GM18868 (cell line): ENCODE results near the gene RSPH10B2.
A peak's percentile ranks its signal among the peaks of the same experiment; 100 is the strongest.
"Not testable (repeated sequence)": the region's sequence is repeated elsewhere in the genome, so short reads cannot be mapped to it uniquely, and the experiment has no call there.

Experiments used
- ATAC-seq: cut with Tn5 transposase; IDR thresholded peaks from one replicate; pipeline ENCODE4 v1.9.1; 2021; ENCODE audit warnings: mild to moderate bottlenecking, moderate library complexity; ENCODE audit not compliant: unreplicated experiment

RSPH10B2 gene

DNA sequence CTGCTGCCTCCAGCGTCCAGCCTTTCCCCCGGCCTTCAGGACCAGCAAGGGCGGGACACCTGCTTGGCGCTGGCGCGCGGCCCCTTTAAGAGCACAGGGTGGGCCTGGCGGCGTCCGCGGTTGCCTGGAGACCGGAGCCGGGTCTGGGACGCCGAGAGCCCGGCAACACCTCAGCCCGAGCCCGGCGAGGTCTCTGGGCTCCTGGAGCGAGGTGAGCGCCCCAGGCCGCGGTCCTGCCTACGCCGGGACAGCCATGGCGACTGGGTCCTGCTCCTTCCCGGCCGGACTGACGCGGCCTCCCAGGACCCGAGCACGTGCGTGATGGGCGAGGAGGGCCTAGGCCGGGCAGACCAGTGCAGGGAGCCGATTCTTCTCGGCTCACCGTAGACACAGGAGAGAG is at the start of gene RSPH10B2:
Gene RSPH10B2 (plus strand): TSS at position 140 of the 400 bp plus-strand sequence. CDS start 3,575 bp downstream, outside the sequence.
- ATAC-seq, result not testable (repeated sequence)

DNA sequence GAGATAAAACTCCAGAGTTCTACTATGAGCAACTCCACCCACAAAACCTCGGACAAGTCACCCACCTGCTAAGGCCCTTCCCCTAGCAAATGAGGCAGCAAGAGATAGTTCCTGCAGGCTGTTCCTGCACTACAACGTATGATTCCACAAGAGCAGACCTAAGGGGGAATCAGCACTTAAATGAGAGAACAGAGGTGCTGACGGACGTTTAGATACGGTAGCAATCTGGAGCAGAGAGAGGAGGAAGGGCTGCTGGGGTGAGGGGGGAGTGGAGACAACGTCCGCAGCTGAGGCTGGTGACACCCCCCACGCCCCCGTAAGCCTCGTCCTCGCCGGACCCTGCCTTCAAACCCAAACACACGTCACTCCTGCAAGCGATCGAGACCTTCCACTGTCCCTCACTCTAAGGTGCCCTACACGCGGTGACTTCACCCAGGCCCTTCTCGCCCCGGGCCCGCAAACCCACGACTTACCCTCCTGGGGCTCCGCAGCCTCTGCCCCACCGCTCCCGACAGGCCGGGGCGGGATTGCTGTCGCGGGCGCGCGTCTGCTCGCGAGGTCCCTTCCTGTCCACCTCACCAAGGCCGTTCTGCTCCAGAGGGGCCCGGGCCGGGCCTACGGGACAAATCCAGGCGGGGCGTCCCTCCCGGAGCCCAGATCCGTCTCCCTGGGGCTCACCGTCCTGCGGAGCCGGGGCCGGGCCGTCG is 47.8 kb upstream of the RSPH10B2 start:
- ATAC-seq, result peak; percentile 21

DNA sequence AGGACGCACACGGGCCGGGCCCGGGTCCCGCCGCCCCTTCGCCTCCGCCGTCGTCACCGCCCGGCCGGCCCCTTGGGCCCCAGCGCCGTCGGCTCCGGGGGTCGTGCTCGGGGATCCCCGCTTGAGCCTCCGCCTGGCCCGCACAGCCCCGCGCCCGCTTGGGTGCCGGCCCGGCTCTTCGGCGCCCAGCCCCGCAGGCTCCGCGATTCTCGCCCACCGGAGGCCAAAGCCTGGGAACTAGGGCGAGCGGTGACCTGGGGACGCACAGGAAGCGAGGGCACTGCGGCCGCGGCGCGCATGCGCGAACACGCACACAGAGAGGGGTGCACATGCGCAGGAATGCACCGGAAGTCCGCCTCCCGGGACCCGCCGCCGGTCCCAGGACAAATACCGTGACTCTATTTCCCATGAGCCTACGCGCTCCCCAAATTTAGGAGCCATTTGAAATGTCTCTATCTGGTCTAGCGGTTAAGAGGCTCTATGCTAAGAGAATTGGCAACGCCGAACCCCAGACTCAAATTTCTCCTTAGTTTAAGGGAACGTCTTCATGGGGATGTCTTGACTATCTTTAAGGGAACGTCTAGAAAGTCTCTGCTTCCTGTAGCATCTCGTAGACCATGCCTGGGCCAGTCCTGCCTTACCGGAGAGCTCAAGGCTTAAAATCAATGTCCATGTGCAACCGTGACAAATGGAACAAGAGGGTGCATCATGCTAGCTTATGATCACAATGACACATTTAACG is 47.1 kb upstream of the RSPH10B2 start, which contains the start of gene ZNF12:
Gene ZNF12 (minus strand): TSS at position 282 of the 742 bp plus-strand sequence. CDS start 1,774 bp downstream, outside the sequence.
- peak; percentile 85 for ATAC-seq

DNA sequence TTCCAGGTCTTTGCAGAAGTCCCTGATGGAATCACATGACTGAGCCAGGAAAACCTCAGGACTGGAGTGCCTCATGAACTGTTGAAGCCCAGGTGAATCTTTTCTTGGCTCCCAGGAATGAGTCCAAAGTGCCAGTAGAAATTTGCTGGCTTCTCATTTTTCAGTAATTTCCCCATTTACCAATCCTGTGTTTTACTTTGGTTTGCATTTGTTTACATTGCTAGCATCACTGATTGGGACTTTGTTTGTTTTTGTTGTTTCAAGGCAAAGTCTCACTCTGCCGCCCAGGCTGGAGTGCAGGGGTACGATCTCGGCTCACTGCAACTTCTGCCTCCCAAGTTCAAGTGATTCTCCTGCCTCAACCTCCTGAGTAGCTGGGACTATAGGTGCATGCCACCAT is 45.6 kb upstream of the RSPH10B2 start:
- no peak for ATAC-seq

DNA sequence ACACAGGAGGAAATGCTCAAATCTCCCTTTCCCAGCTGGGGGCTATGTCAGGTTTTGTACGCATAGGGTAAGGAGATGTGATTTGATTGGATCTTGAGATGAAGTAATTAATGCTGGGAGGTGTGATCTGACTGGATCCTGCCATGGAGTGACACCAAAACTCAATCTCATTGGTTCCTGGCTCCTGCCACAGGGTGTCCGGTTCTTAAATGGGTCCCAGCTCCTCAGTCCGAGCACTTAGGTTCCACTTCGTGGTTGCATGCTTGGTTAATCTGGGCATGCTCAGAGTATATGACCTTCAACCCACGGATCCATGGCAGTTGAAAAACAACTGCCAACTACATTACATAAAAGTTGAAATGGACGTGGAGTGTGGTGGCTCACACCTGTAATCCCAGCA is 44.1 kb upstream of the RSPH10B2 start:
- no peak for ATAC-seq

DNA sequence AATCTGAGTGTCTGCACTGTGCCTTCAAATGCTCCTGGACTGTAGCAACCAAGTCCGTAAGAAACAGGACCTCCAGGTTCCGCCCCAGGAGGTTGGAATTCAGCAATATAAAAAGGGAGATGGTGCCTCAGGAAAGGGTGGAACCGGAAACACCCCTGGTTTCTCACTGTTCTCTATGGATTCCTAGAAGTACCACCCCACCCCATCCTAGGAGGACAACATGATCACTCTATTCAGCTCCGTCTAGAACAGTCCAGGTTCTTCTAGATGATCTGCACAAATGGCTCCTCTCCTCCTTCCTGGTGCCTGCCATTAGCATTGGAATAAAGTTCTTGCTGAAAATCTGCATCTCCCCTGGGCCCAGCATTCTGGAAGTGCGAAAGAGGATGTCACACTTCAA is 39.5 kb upstream of the RSPH10B2 start:
- no peak for ATAC-seq

DNA sequence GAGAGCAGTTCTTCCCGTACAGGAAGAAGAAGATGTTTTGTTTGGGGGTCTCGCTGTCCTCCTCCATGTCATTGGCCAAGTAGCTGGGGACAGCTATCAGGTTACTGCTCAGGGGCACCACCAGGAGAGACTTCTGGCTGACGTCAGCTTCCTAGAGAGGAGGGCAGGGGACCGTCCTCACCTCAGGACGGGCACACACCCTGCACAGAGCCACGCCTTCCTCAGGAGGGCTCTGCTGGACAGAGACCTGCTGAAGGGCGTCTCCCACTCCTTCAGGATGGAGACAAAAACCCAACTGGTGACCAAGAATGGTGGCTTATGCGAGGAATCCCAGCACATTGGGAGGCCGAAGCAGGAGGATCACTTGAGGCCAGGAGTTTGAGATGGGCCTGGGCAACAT is 38.0 kb upstream of the RSPH10B2 start:
- ATAC-seq, result not testable (repeated sequence)

DNA sequence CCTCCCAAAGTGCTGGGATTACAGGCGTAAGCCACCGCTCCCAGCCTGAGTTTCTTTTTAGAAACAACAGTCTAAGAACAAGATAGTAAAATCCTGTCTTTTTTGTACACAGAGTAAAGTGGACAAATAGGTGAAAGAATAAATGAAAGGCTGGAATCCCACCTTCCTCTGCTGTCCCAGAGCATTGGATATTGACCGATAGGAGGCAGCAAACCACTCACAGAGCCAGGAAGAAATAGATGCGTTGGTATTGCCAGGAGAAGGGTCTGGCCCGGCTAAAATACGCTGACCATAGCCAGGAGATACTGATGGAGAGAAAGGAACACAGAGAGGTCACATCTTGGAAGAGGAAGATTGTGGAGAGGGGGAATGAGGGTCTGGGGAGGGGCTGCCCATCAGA is 35.8 kb upstream of the RSPH10B2 start:
- ATAC-seq, result no peak

DNA sequence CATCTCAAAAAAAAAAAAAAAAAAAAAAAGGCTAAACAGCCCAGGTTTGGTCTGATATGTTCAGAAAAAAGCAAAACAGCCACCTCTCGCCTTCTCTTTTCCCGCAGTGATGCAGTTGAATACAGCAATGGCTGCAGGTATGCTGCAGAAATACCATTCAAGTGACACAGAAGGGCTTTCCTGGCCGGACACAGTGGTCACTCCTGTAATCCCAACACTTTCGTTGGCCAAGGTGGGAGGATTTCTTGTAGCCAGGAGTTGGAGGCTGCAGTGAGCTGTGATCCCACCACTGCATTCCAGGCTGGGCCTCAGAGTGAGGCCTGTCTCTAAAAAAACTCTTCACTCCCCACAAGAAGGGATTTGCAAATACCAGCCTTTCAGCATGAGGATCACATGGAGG is 29.6 kb upstream of the RSPH10B2 start:
- not testable (repeated sequence) for ATAC-seq

DNA sequence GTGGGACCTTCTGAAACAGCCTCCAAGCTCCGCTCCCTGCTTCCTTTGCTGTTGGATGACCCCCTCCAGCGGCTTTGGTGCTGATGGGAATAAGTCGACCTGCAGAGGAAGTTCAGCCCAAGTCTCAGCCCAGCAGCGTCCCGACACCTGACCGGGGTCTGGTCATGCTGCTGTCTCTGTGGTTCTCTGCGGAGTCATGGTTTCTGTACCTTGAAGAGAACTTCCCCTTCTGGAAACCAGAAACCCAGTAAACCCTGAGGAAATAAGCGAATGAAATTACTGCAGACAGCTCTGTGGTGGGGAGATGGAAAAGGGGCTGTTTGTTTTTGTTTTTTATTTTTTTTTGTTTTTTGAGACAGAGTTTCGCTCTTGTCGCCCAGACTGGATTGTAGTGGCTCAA is 28.9 kb upstream of the RSPH10B2 start:
- ATAC-seq, result peak; percentile 68

DNA sequence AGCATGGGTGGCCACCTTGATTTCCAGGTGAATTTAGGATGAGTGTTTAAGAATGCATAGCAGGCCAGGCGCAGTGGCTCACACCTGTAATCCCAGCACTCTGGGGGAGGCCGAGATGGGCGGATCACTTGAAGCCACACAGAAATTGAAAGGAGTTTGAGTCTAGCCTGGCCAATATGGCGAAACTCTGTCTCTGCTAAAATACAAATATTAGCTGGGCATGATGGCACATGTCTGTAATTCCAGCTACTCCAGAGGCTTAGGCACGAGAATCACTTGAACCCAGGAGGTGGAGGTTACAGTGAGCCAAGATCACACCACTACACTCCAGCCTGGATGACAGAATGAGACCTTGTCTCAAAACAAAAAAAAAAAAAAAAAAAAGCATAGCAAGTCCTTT is 27.6 kb upstream of the RSPH10B2 start:
- ATAC-seq, result not testable (repeated sequence)

DNA sequence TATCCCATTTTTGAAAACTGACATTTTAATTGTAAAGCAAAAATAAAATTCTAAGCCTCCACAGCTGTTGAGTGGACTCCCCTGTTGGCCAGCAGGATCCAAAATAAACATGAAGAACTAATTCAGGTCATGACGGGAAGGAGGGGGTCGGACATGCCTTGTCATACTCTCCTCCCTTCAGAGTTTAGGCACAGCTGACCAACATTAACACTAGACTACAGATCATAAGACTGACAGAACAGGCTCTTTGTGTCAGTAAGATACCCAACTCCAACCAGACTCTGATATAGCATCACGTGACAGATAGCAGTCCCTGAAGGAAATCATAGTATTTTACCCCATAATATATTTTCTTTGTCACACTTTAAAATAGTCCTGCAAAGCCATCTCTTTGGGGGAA is 26.2 kb upstream of the RSPH10B2 start:
- ATAC-seq, result no peak

DNA sequence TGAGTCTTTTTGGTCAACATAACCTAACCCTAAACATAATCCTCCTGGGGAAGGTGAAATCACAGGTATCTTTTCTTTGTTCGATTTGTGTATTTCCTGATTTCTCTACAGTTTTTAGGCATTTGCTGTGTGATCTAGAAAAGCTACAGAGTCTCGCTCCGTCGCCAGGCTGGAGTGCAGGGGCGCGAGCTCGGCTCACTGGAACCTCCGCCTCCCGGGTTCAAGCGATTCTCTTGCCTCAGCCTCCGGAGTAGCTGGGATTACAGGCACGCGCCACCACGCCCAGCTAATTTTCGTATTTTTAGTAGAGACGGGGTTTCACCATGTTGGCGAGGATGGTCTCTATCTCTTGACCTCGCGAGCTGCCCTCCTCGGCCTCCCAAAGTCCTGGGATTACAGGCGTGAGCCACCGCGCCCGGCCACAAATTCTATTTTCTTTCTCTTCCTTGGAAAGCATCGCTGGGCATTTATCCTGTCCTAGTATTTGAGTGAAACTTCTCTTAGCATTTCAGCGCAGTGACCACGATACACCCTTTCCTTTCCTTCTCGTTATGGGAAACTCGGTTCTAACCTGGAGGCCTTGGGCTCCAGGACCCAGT is 24.9 kb upstream of the RSPH10B2 start:
- ATAC-seq, result not testable (repeated sequence)

DNA sequence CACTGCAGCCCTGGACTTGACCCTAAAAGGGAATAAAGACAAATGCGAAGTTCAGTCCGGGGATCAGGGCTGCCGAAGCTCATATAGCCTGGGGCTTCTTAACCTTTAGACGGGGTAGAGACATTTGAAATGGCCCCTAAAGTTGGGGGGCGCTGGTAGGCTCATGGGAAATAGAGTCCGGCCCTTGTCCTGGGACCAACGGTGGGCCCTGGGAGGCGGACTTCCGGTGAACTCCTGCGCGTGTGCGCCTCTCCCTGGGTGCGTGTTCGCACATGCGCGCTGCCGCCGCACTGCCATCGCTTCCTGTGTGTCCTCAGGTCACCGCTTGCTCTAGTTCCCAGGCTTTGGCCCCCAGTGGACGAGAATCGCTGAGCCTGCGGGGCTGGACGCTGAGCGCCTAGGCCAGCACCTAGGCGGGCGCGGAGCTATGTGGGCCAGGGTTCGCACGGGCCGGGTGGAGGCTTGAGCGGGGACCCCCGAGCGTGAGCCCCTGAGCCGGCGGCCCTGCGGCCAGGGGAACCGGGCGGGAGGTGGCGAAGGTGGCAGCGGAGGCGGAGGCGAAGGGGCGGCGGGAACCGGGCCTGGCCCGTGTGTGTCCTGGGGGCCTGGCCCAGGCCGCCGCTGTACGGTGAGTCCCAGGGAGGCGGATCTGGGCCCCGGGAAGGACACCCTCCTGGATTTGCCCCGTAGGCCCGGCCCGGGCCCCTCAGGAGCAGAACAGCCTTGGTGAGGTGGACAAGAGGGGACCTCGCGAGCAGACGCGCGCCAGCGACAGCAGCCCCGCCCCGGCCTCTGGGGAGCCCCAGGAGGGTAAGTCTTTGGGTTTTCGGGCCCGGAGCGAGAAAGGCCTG is 24.2 kb upstream of the RSPH10B2 start:
- peak; percentile 92 for ATAC-seq

DNA sequence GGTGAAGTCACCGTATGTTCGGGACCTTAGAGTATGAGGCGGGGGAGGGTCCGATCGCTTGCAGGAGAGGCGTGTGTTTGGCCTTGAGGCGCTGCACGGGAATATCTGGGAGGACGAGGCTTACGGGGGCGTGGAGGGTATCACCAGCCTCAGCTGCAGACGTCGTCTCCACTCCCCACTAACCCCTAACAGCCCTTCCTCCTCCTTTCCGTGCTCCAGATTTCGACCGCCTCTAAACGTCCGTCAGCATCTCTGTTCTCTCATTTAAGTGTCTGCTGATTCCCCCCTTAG is 23.6 kb upstream of the RSPH10B2 start:
- no peak for ATAC-seq

DNA sequence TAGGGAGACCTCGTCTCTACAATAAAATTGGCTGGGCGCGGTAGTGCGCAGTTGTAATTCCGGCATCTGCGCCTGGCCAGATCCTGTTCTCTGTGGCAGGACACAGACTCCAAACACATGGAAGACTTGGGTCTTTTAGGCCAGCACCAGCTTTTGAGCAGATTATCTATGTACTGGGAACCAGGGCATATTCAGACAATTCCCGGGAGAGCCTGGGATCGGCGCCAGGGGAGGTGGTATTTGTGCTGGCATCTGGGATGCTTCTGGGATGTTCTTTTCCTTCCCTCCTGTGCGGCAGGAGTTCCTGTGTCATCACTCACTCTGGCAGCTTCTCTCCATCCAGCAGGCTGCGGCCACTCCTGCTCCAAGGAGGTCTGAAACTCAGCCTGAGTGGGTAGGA is 15.5 kb upstream of the RSPH10B2 start:
- not testable (repeated sequence) for ATAC-seq

DNA sequence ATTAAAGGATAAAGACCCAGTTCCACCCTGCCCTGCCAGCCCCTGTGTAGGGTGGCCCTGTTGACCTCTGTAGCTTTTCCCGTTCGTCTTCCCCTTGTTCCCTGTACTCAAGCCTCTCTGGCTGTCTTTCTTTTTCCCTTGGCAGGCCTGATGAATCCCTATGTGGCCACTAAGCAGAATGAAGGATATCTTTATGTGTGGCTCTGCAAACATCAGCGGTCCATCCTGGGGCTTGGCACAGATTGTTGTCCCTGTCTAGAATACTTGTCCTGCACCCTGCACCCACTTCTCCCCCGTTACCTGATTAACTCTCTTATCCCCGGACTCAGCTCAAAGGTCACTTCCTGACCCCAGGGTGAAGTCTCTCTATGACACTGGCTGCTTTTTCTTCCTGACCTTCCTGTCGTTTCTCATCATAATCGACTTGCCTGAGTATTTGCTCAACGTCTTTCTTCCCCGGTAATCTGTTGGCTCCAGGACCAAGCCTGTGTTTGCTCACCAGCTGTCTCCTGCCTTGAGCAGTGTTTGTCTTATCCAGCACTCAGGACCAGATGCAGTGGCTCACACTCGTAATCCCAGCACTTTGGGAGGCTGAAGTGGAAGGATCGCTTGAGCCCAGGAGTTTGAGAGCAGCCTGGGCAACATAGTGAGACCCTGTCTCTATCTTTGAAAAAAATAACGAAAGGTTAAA is 9.3 kb upstream of the RSPH10B2 start:
- ATAC-seq, result not testable (repeated sequence)

DNA sequence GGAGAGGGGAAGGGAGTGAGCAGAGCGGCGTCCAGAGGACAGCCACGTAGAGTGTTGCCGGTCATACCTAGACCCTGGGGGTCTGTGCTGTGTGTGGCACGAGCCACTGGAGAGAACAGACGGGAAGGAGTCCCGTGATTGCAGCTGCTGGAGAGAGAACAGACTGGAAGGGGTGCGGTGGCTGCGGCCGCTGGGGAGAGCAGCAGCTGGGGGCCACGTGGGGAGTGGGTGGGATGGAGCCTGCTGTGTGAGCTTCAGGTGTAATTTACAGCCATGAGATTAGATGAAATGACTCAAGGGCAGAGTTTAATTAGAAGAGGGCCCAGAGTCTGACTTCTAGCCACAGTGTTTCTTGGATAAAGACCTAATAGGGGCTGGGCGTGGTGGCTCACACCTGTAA is 4.6 kb upstream of the RSPH10B2 start:
- ATAC-seq, result not testable (repeated sequence)

DNA sequence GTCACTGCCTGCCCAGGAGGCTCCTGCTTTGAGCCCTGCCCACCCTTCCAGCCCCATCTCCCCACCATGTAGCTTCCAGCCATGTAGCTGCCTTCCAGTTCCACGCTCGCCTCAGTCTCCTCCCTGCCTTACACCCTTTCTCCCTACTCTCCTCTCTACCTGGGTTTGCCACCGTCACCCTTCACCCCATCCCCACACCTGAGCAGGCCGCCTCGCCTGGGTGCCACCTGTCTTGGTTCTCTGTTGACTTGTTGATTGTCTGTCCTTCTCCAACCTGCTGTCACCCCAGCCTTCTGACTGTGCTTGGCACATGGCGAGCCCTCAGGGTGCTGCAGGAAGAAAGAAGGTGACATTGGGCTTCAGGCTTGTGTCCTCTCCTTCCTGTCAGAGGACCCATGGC is 3.7 kb upstream of the RSPH10B2 start:
- ATAC-seq, result not testable (repeated sequence)

DNA sequence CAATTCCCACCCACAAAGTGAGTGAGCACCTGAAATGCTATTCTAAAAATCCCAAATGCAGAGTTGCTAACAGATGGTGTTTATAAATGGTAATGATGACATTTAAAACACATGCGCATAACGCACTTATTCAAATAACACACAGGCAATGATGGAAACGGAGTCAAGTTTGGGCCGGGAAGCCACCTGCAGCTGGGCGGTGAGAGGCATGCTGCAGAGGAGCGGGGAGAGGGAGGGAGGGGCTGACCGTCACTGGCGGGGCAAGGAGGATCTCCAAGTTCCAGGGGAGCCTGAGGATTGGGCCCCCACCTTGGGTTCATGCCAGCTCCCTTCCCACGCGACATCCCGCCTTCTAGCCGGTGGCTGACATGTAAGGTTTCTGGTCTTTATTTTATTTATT is 7.3 kb downstream of the RSPH10B2 start:
- ATAC-seq, result not testable (repeated sequence)
